Measurements from ENCODE around the gene SLC6A9. TPM values are rescaled to one million over a fixed set of nuclear protein-coding genes. Genes with fewer than 3 reads are reported as not detected.
A peak's percentile ranks its signal among the peaks of the same experiment; 100 is the strongest.

Gene SLC6A9
- total RNA-seq, 1 donor from 2014 or later = 1.5 TPM

DNA sequence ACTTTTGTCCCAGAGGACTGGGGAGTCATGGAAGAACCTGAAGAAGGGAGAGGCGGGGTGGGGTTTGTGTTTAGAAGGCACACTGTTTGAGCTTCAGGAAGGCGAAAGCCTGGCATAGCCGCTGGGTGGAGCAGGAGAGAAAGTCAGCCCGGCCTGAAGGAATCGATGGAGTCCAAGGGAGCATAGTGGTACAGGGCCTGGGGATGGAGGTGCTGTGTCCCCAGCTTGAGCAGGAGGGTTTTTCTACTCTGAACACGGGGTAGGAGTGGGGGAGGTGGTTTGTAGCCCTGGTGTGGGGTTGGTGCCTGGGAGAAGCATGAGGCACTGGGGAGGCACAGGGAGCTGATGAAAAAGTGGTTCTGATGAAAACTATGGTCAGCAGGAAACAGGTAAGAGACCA lies 44.5 kb downstream of the SLC6A9 start:
- DNase-seq (ENCODE audit: extremely low read depth, low read depth, low spot score) = no peak

DNA sequence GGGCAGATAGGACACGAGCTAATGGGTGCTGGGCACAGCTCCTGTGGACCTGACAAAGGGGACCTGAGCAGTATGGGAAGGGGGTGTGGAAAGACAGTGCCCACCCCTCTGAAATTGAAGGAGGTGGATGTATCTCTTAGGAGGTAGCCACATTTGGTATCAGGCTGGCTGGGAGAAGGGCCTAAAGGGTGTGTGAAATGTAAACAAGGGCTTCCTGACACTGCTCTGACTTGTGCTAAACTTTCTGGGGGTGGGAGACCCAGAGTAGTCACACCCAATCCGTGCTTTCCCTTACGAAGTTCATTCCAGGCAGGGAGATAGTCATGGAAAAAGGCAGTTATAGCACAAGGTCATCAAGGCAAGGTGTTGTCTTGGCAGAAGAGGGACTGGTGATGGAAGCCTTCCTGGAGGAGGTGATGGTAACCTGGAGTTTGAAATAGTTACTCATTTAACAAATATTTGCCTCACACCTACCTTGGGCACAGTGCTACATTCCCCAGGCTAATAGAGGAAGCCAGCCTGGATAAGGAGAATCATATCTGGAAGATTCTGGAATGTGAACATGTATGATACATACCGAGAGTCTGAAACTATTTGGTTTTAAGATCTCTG lies 45.2 kb downstream of the SLC6A9 start:
- DNase-seq (ENCODE audit: extremely low read depth, low read depth, low spot score) = no peak

DNA sequence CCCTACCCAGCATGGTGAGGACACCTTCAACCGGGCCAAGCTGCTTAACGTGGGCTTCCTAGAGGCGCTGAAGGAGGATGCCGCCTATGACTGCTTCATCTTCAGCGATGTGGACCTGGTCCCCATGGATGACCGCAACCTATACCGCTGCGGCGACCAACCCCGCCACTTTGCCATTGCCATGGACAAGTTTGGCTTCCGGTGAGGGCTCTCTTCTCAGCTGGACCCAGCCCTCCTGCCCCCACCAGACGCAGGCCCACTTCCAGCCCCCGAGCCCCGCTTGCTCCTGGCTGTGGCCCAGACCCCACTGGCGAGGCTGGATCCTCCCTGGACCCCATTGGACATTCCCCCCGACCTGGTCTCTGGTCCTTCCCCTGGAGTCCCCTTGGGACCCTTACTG lies 46.4 kb downstream of the SLC6A9 start:
- DNase-seq (ENCODE audit: extremely low read depth, low read depth, low spot score) = no peak

DNA sequence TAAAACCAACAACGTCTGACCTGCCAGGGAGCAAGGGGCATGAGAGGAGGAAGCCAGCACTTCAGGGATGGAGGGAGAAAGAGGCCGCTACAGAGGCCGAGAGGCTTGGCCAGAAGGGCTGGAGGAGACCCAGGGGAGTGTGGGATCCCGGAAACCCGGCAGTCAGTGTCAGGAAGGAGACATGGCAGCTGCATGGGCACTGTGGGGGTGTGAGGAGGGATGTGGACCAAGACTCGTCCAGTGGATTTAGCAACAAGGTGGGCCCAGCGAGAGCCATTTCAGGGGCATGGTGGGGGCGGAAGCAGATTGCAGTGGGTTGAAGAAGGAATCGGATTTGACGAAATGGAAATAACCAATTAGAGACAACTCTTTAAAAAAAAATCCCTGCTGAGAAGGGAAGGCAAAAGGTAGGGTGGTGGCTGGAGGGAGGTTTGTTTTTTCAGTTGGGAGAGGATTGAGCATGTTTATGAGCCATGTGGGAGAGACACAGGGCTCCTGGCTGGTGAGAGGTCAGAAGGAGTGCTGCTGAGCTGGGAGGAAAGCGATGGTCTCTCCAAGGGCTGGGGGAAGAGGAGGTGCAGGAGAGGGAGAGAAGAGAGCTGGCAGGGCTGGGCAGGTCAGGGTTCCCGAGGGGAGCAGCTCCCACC lies 47.9 kb downstream of the SLC6A9 start:
- DNase-seq (ENCODE audit: extremely low read depth, low read depth, low spot score) = no peak

DNA sequence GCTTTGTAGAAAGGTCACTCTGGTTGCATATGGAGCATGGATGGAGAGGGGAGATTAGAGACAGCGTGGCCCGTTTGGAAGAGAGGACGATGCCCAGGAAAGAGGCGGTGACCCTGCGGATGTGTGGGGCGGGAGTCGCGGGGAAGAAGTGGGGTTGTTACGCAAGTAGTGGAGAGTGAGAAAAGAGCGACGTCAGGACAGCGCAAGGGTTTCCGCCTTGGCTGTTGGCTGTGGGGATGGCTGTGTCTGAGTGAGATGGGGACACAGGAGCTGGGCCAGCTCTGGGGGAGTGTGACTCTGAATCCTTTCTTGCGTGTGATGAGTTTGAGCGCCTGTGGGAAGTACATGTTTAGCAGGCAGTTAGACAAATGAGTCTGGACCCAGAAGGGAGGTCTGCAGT lies 48.5 kb downstream of the SLC6A9 start:
- DNase-seq (ENCODE audit: extremely low read depth, low read depth, low spot score) = no peak

DNA sequence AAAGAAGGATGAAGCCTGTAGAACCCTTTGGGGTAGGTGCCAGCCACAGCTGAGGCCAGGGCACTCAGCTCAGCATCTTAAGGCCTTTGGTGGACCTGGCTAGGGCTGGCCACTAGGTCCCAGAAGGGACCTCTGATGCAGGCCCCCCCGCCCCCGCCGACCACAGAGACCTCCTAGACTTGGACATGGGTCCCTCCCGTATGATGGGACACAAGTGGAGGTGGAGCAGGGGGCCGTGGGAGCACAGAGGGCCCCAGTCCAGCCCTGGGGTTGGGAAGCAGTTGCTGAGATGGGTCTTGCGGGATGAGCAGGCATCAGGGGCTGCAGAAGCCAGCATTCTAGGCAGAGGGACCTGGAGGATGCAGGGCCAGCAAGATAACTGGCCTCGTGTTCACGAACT lies 49.0 kb downstream of the SLC6A9 start:
- DNase-seq (ENCODE audit: extremely low read depth, low read depth, low spot score) = no peak

DNA sequence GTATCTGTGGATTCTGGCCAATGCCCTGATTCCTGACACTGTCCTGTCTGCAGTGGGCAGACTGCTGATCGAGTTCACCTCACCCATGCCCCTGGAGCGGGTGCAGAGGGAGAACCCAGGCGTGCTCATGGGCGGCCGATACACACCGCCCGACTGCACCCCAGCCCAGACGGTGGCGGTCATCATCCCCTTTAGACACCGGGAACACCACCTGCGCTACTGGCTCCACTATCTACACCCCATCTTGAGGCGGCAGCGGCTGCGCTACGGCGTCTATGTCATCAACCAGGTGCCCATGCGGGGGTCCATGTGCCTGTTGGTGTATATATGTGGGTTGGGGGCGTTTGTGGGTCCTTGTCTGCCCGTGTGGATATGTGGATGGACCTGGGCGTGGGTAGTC lies 49.6 kb downstream of the SLC6A9 start:
- no peak for DNase-seq (ENCODE audit: extremely low read depth, low read depth, low spot score)

DNA sequence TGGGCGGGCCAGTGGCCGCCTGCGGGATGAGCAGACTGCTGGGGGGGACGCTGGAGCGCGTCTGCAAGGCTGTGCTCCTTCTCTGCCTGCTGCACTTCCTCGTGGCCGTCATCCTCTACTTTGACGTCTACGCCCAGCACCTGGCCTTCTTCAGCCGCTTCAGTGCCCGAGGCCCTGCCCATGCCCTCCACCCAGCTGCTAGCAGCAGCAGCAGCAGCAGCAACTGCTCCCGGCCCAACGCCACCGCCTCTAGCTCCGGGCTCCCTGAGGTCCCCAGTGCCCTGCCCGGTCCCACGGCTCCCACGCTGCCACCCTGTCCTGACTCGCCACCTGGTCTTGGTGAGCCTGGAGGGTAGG lies 50.1 kb downstream of the SLC6A9 start:
- no peak for DNase-seq (ENCODE audit: extremely low read depth, low read depth, low spot score)

DNA sequence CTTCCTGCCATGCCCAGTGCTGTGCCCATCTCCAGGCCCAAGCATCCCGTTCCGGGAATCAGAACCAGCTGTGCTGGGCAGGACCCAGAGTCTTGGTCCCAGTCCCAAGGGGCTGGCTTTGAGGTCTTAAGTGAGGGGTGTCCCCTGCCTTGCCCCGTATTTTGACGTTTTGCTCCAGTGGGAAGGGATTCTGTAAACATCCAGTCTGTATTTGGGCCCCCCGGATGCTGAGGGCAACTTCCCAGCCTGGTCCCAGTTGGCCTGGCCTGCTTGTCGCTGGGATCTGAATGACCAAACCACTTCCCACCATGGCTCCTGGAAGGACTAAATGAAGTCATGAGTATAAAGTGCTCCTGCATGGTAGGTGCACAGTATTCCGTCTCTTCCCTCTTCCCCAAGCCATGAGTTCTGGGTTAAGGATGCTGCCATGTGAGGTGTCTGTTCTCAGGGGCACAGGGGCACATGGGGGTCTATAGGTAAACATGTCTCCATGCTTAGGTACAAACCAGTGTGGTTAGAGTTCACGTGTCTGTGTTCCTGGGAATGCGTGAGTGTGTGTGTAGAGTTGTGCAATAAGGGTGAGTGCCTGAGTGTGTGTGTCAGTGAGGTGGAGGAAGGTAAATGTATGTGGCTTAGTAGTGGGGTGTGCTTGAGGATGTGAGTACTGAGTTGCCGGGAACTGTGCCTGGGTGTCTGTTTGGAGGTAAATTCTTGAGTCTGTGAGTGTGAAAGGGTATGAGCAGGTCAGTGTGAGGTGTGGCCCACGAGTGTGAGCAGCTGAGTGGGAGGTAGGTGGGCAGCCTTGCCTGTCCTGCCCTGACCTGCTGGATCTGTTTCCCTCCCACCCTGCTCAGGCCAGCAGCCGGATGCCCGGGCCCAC lies 50.8 kb downstream of the SLC6A9 start:
- no peak for DNase-seq (ENCODE audit: extremely low read depth, low read depth, low spot score)

DNA sequence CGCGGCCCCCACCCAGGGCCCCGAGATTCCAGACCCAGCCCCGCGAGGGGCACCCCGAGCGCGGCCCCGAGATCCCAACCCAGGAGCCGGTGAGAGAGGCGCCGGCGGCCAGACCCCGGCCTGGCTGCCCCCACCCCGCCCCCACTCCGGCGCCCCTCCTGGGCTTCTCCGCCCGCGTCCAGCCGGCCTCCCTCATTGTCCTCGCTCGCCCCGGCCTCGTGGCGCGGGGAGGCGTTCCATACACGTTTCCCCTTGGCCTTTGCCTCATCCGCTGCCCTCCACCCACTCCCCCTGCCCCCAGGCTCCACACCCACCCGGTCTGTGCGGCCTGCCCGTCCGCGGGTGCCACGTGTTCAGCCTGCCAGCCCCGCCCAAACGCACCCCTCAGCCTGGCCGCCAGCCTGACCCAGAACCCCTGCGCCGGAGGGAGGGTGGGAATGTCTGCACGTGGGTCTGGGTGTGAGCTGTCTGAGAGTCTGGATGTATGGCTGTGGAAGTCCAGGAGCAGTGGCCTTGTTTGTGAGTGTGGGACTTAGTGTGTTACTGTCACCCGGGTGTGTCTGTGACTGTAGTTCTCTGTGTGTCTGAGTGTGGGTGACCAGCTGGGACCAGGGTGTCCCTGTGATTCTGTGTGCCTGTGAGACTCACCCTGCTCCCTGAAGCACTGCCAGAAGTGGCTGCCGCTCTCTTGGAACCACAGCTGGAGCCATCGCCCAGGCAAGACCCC lies 51.6 kb downstream of the SLC6A9 start:
- DNase-seq (ENCODE audit: extremely low read depth, low read depth, low spot score) = no peak

DNA sequence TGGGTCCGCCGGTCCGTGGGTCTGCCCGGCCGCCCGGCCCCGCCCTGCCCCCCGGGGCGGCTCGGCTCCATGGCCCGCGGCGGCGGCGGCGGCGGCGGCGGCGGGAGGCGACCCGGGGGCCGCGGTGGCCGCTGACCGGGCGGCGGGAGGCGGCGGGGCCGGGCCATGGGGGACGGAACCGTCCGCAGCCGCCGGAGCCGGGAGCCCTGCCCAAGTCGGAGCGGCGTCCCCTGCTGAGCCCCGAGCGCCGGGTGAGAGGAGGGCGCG lies 52.1 kb downstream of the SLC6A9 start:
- DNase-seq (ENCODE audit: extremely low read depth, low read depth, low spot score) = no peak

DNA sequence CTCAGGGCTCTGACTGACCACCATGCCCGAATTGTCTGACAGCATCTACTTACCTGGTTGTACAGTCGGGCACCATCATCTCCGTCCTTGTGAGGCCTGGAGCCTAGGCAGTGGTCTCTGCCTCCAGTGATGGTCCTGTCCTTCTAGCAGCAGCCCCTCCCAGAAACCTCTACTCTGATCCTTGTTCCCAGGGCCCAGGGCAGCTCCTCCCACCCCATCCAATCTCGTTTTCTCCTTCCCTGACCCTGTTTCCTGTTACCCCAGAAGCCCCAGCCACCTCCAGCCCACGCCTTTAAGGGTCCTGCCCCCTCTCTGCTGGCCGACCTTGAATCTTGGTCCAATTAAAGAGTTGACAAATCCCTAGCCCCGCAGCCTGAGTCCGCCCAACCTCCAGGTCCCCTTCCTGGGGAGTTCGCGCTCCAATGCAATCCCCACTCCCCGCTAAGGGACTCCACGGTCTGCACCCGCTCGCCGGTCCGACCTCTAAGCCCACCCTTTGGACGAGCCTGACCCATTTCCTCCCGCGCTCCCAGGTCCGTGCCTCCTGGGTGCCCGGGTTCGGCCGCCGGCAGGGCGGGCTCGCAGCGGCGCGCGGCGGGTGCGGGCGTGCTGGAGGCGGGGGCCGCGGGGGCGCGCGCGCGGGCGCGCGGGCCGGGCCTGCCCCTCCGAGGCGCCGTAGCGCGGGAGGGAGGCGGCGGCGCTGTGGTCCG lies 52.6 kb downstream of the SLC6A9 start, which contains the start of gene B4GALT2:
TSS of gene B4GALT2 (plus strand) at position 660 of the 710 bp plus-strand sequence. CDS start 1,951 bp downstream, outside the sequence.
- DNase-seq (ENCODE audit: extremely low read depth, low read depth, low spot score) = no peak

DNA sequence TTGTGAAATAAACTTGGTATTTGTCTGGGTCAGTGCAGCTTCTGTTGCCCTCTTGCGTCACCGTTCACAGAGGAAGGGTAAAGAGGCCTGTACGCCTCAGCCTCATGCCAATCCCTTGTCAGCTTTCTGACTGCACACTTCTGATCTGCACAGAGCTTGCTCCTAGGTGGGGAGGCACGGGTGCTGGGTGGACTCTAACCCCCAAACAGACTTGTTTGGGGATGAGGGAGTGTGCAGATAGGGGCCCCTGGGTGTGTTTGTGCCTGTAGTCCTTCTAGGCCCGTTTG lies 53.1 kb downstream of the SLC6A9 start:
- DNase-seq (ENCODE audit: extremely low read depth, low read depth, low spot score) = no peak

DNA sequence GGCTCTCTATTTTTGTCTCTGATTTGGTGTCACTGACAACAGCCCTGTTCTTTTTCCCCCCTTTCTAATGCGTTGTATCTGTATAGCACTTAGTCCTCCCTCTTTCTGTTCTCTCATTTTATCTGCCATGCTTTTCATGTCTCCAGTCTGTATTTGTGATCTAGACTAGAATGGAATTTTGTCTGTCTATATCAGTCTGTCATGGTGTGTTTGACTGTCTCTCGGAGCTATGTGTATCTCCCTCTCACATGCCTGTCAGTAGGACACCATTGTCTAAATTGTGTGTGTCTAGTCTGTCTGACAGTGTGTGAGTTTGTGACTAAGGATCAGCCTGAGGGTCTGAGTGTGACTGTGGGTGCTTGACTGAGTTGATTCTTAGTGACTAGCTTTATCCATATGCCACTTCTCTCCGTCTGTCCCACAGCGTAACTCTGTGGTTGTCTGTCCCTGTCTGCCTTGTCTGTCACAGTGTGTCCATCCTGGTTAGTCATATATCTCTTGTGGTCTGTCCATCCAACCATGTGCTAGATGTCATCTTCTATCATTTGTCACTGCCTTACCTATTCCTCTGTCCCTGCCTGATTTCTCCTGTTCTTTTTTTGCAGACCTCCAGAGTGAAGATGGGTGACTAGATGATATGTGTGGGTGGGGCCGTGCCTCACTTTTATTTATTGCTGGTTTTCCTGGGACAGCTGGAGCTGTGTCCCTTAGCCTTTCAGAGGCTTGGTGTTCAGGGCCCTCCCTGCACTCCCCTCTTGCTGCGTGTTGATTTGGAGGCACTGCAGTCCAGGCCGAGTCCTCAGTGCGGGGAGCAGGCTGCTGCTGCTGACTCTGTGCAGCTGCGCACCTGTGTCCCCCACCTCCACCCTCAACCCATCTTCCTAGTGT lies 53.6 kb downstream of the SLC6A9 start:
- DNase-seq (ENCODE audit: extremely low read depth, low read depth, low spot score) = no peak

DNA sequence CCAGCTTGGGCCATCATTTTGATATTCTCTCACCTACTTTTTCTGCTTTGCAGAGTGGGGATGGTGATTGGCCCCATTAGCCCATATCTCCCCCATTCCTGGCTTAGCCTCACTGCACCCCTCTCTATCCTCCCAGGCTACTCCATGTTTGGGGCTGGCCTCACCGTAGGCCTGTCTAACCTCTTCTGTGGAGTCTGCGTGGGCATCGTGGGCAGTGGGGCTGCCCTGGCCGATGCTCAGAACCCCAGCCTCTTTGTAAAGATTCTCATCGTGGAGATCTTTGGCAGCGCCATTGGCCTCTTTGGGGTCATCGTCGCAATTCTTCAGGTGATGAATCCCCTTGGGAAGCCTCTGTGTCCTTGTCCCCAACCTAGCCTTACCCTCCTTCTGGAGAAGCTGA lies 54.4 kb downstream of the SLC6A9 start:
- DNase-seq (ENCODE audit: extremely low read depth, low read depth, low spot score) = no peak

DNA sequence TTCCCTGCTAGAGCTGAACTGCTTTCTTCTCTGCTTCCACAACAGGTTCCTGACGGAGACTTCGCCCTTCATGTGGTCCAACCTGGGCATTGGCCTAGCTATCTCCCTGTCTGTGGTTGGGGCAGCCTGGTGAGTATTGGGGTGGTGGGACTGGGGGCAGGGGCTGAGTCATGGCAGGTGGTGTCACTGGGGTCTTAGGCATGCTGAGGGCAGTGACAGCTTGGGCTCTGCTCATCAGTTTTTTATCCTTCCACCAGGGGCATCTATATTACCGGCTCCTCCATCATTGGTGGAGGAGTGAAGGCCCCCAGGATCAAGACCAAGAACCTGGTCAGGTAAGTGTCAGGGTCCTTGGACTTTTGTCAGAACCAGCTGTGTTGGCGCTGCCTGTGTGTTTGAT lies 55.2 kb downstream of the SLC6A9 start:
- DNase-seq (ENCODE audit: extremely low read depth, low read depth, low spot score) = no peak

DNA sequence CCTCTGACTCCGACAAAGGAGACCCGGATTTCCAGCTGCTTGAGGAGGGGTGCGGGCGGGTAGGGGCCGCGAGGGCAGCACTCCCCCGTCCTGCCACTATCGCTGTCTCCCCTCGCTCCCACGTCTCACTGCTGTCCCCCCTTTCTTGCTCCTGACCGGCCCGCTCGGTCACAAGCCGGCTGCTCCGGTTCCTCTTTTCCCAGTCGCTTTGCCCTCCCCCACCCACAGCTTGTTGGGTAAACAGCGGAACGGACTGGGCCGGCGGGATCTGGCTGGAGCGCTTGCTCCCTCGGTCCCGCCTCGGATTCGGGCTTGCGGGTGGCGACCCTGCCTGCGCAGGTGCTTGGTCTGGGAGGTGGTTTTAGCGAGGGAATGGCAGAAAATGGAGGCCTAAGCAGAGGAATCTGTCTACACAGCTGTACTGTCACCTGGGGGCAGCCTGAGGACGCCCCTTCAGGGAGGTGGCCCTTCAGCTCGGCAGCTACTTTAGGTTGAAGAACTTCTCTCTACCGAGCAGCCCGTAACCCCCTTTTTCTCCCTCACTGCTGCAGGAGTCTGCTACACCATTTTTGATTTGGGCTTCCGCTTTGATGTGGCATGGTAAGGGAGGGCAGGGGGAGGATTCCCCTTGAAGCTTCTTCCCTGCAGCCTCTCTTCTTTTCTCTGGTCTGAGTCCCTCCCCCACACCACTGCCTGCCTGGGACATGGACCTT lies 55.9 kb downstream of the SLC6A9 start:
- no peak for DNase-seq (ENCODE audit: extremely low read depth, low read depth, low spot score)

DNA sequence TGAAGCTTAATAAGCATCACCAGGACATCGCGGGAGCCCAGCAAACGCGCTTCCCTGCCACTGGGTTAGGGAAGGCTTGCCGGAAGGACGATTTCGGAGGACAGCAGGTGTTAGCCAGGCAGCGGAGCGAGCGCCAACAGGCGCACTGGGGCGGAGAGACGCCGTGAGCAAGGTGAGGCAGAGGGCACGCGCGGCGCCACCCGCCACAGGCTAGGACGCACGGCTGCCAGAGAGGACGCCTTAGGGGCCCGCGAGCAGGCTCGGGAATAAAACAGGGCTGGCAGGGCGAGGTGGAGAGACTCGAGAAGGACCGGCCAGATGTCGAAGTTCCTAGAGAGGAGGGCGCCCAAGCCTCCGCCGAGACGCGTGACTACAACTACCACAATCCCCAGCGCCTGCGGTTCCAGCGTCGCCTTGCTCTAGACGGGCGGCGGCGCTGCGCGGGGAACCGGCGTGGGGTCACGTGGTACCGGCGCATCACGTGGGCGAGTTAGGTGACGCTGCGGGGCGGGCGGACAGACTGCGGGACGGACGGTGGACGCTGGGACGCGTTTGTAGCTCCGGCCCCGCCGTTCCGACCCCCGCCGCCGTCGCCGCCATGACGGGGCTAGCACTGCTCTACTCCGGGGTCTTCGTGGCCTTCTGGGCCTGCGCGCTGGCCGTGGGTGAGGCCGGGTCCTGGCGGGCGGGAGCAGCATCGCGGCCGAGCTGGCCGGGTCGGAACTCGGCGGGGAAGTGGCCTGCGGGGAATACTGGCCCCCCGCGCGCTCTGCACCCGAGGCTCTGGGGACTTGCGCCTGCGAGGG lies 56.6 kb downstream of the SLC6A9 start, which contains the start of gene ATP6V0B:
TSS of gene ATP6V0B (plus strand) at position 518 of the 806 bp plus-strand sequence. CDS start at position 599, 81 bp downstream.
- peak; percentile 31 for DNase-seq (ENCODE audit: extremely low read depth, low read depth, low spot score)

Data from glomerular endothelial cell (primary cell).